ENCODE measurements around the gene SH3RF2.

SH3RF2 gene

DNA sequence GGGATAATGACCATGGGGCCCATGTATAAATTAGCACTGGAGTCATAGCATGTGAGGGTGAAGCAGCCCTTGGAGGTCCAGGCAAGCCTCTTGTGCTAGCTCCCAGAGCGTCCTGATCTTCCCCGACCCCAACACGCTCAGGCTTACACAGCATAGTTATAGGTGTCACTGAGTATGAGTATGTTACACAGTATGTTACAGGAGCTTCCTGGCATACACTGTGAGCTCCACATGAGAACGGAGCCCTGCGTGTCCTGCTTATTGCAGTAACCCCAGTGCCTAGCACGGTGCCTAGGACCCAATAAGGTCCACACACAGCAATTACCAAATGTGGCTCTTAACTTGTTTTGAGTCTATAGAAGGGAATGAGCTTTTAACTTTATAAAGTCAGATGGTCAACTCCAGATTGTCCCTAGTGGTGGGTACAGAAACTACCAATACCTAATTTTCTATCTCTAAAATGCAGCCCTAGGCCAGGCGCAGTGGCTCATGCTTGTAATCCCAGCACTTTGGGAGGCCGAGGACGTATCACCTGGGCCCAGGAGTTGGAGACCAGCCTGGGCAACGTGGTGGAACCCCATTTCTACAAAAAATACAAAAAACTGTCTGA, 104.9 kb downstream of the SH3RF2 start:
- DNase-seq (ENCODE audit: low spot score), result no peak
- ChIA-PET CTCF (interaction anchor here (0.5 to 1.6 kb wide), 7 partner anchors 9 to 524 kb away, joined by 3 to 7 read pairs (median 3); no protein-coding TSS in a partner anchor), POLR2A (ENCODE audit: low non-redundant PET) (no interaction called here)
- peak overlapping the region; percentile 91 for H3K27ac ChIP-seq
- TF ChIP-seq, protein P1, sequence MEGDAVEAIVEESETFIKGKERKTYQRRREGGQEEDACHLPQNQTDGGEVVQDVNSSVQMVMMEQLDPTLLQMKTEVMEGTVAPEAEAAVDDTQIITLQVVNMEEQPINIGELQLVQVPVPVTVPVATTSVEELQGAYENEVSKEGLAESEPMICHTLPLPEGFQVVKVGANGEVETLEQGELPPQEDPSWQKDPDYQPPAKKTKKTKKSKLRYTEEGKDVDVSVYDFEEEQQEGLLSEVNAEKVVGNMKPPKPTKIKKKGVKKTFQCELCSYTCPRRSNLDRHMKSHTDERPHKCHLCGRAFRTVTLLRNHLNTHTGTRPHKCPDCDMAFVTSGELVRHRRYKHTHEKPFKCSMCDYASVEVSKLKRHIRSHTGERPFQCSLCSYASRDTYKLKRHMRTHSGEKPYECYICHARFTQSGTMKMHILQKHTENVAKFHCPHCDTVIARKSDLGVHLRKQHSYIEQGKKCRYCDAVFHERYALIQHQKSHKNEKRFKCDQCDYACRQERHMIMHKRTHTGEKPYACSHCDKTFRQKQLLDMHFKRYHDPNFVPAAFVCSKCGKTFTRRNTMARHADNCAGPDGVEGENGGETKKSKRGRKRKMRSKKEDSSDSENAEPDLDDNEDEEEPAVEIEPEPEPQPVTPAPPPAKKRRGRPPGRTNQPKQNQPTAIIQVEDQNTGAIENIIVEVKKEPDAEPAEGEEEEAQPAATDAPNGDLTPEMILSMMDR (conservative IDR thresholded peaks at IDR 0.05; ENCODE audit: low read depth), result peak; percentile 46

DNA sequence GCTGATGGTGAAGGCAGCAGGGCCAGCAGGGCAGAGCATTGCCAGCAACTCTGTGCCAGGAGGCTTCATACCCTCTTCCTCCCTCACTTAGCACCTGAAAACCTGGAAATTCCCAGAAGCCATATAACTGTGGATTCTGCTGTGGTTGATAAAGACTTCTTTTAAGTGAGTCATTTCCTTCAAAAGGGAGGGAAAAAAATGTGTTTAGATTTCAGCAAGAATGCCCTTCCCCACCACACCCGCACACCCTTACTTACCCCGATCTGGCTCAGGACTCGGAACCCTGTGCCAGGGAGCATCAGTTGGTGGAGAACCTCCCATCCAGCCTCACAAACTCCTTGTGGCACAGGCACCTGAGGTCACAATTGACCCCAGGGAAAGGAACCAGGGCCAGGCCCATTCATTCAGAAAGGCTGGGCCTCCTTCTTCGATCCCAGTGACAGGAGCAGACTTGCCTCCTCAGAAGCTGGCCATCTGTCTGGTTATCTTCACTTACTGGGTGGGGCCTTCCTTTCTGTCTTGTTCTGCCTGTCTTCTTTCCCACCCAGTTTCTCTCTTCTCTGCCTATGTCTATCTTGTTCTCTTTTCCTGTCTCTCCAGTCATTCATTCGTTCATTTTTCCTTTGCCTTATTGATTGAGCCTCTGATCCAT, 106.4 kb downstream of the SH3RF2 start:
- peak; percentile 92 for DNase-seq (ENCODE audit: low spot score)
- TF ChIP-seq, protein P1 (conservative IDR thresholded peaks at IDR 0.05; ENCODE audit: low read depth), result no peak
- POLR2A ChIA-PET (ENCODE audit: low non-redundant PET), result no interaction called here
- CTCF ChIA-PET, result interaction anchor here (0.6 kb wide), 2 partner anchors 136 to 505 kb away, joined by 3 to 4 read pairs; no protein-coding TSS in a partner anchor
- H3K27ac ChIP-seq, result peak overlapping the region; percentile 91

GRCh38 chr5:146043722-146044121, 107.3 kb downstream of the SH3RF2 start:
- POLR2A ChIA-PET (ENCODE audit: low non-redundant PET), result interaction anchor here (0.6 kb wide), 1 partner anchor 107 kb away, joined by 4 read pairs; no protein-coding TSS in a partner anchor
- TF ChIP-seq, protein P1 (conservative IDR thresholded peaks at IDR 0.05; ENCODE audit: low read depth), result no peak
- CTCF ChIA-PET, result no interaction called here
- DNase-seq (ENCODE audit: low spot score), result no peak
- H3K27ac ChIP-seq, result no peak overlapping the region; the same call in 1 of the 2 replicates

DNA sequence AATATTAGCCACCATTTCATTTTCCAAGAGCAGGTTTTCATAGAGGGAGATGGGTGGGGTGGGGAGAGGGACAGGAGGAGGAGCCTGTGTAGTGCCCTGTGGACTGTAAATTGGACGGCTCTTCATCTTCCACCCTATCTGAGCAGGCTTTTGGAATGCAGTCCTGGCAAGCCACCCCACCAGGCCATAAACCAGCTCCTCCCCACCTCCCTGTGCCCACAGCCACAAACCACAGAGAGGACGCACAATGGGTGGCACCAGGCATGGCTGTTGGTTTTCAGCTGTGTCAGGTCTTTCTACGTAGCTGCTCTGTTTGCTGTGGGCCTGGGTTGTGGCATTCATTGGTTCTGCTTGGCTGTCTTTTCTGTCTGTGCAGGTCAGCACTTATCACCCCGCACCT, 111.0 kb downstream of the SH3RF2 start:
- DNase-seq (ENCODE audit: low spot score), result no peak
- TF ChIP-seq, protein P1 (conservative IDR thresholded peaks at IDR 0.05; ENCODE audit: low read depth), result no peak
- peak overlapping the region; percentile 33 for H3K27ac ChIP-seq
- CTCF ChIA-PET, result interaction anchor here (0.6 to 0.9 kb wide), 3 partner anchors 22 to 175 kb away, joined by 3 read pairs; no protein-coding TSS in a partner anchor
- POLR2A ChIA-PET (ENCODE audit: low non-redundant PET), result no interaction called here

DNA sequence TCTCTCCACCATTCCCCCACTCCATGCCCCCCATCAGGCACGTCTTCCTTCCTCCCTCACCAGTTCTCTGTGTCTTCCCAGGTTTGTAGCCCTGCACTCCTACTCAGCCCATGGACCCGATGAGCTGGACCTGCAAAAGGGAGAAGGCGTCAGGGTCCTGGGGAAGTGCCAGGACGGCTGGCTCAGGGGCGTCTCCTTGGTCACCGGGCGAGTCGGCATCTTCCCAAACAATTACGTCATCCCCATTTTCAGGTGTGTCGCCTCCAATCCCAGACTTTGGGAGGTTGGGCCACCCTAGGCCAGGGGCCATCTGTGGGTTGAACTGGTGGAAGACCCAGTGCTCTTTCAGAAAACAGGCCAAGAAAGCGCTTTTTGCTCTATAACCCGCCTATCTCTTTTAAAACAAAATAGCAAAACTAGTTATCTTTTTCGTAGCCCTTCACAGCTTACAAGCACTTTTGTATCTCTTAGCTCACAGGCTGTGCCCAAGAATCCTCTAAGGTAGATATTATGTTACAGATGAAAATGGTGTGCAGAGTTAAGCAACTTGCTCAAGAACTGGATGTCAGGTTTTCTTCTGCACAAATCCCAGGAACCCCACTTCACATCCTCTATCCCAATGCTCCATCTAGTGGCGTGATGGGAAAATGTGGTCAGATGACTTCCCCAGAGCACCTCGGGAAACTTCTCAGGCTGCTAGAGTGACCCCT, 112.8 kb downstream of the SH3RF2 start:
- H3K27ac ChIP-seq, result peak overlapping the region; percentile 56
- TF ChIP-seq, protein P1 (conservative IDR thresholded peaks at IDR 0.05; ENCODE audit: low read depth), result peak; percentile 82
- ChIA-PET CTCF (interaction anchor here (0.5 to 2.5 kb wide), 6 partner anchors 42 to 1856 kb away, joined by 3 to 13 read pairs (median 3); no protein-coding TSS in a partner anchor), POLR2A (ENCODE audit: low non-redundant PET) (no interaction called here)
- DNase-seq (ENCODE audit: low spot score), result peak; percentile 92

GRCh38 chr5:146049704-146050026, 113.3 kb downstream of the SH3RF2 start:
- H3K27ac ChIP-seq, result no peak overlapping the region; the same call in 1 of the 2 replicates
- CTCF ChIA-PET, result interaction anchor here (1.0 to 2.5 kb wide), 2 partner anchors 142 to 146 kb away, joined by 3 to 13 read pairs; no protein-coding TSS in a partner anchor
- TF ChIP-seq, protein P1 (conservative IDR thresholded peaks at IDR 0.05; ENCODE audit: low read depth), result peak; percentile 42
- POLR2A ChIA-PET (ENCODE audit: low non-redundant PET), result no interaction called here
- DNase-seq (ENCODE audit: low spot score), result no peak

All from RWPE1 (cell line).